HEK293T (cell line): ENCODE measurements around the gene HPS1.
"Not testable (repeated sequence)": the region's sequence is repeated elsewhere in the genome, so short reads cannot be mapped to it uniquely, and the experiment has no call there.

Experiments
- BHLHE40 ChIP-seq: fragments of 450-650 bp; IDR thresholded peaks from 2 replicates; pipeline ENCODE4 v1.6.1; 2016; ENCODE audit warnings: mild to moderate bottlenecking, moderate library complexity, borderline replicate concordance
- FOXM1 ChIP-seq: fragments of 450-650 bp; IDR thresholded peaks from 2 replicates; pipeline ENCODE4 v1.6.1; 2017; ENCODE audit warnings: mild to moderate bottlenecking, borderline replicate concordance
- SP1 ChIP-seq: fragments of 450-650 bp; IDR thresholded peaks from 2 replicates; pipeline ENCODE4 v1.6.1; 2017

- TF ChIP-seq BHLHE40, SP1, FOXM1: not testable (repeated sequence)
These were observed 63.5 kb downstream of the HPS1 start for GRCh38 chr10:98383134-98383667.
